Parathyroid adenoma (tissue), 2 donors: Measurements from ENCODE around the gene SGMS1.
"Not testable (repeated sequence)": the region's sequence is repeated elsewhere in the genome, so short reads cannot be mapped to it uniquely, and the experiment has no call there.

Experiments
- H2AFZ ChIP-seq: fragments of 300-600 bp; sonication (generic); one replicate; pipeline ENCODE4 v1.7.0; 2017; ENCODE audit warnings: antibody characterized with exemption, mild to moderate bottlenecking
- H3K27ac ChIP-seq: fragments of 300-600 bp; sonication (generic); one replicate; pipeline ENCODE4 v1.7.0; 2017
- H3K27me3 ChIP-seq: fragments of 300-600 bp; sonication (generic); one replicate; pipeline ENCODE4 v1.7.0; 2017; ENCODE audit warnings: low read length; ENCODE audit not compliant: control insufficient read depth, insufficient read depth
- H3K36me3 ChIP-seq: fragments of 300-600 bp; sonication (generic); one replicate; pipeline ENCODE4 v1.7.0; 2017; ENCODE audit warnings: low read length; ENCODE audit not compliant: control insufficient read depth, insufficient read depth
- H3K4me1 ChIP-seq: fragments of 300-600 bp; sonication (generic); one replicate; pipeline ENCODE4 v1.7.0; 2017; ENCODE audit warnings: control low read depth
- H3K4me2 ChIP-seq: fragments of 300-600 bp; sonication (generic); one replicate; pipeline ENCODE4 v1.7.0; 2017; ENCODE audit warnings: low read length
- H3K4me3 ChIP-seq: fragments of 300-600 bp; sonication (generic); one replicate; pipeline ENCODE4 v1.7.0; 2017; ENCODE audit warnings: low read depth, low read length
- H3K79me2 ChIP-seq: fragments of 300-600 bp; sonication (generic); one replicate; pipeline ENCODE4 v1.7.0; 2017; ENCODE audit warnings: control low read depth
- H3K9ac ChIP-seq: fragments of 300-600 bp; sonication (generic); one replicate; pipeline ENCODE4 v1.7.0; 2017; ENCODE audit warnings: mild to moderate bottlenecking
- H3K9me3 ChIP-seq: fragments of 300-600 bp; sonication (generic); one replicate; pipeline ENCODE4 v1.7.0; 2017; ENCODE audit warnings: low read length; ENCODE audit not compliant: control insufficient read depth
- TF ChIP-seq, protein P1 (sequence below): fragments of 300-600 bp; sonication (generic); IDR thresholded peaks from one replicate; pipeline ENCODE4 v1.7.0; 2017; ENCODE audit warnings: antibody characterized with exemption, mild to moderate bottlenecking
- donor health status: primary hyperparathyroidism.

SGMS1 gene

DNA sequence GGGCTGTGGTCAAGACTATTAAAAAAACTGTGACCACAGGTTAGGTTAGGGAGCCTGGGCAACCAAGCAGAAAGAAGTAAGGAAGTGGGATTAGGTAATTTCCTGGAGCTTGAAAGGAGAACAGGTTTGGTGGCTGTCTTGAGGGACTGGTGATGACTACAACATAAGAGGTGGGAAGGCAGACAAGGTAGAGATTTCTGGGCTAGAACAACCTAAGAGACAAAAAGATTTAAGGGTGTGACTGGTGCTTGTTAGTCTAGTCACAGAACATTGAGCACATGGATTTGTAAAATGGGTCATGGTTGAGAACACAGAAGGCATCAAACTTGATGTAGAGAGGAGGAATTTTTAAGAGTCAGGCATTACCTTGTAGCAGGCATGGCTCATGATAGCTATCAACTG, 248.7 kb downstream of the SGMS1 start:
- Histone ChIP-seq H3K27ac (no peak overlapping the region), H3K4me3 (no peak overlapping the region), H2AFZ (no peak overlapping the region), H3K4me1 (peaks cover 9% of the 10 kb centered on the region), H3K27me3 (no peaks in the 10 kb centered on the region), H3K9me3 (no peaks in the 10 kb centered on the region), H3K79me2 (peaks cover 51% of the 10 kb centered on the region), H3K4me2 (no peak overlapping the region), H3K36me3 (no peaks in the 10 kb centered on the region), H3K9ac (no peak overlapping the region)
- TF ChIP-seq, protein P1, sequence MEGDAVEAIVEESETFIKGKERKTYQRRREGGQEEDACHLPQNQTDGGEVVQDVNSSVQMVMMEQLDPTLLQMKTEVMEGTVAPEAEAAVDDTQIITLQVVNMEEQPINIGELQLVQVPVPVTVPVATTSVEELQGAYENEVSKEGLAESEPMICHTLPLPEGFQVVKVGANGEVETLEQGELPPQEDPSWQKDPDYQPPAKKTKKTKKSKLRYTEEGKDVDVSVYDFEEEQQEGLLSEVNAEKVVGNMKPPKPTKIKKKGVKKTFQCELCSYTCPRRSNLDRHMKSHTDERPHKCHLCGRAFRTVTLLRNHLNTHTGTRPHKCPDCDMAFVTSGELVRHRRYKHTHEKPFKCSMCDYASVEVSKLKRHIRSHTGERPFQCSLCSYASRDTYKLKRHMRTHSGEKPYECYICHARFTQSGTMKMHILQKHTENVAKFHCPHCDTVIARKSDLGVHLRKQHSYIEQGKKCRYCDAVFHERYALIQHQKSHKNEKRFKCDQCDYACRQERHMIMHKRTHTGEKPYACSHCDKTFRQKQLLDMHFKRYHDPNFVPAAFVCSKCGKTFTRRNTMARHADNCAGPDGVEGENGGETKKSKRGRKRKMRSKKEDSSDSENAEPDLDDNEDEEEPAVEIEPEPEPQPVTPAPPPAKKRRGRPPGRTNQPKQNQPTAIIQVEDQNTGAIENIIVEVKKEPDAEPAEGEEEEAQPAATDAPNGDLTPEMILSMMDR, result no peak

DNA sequence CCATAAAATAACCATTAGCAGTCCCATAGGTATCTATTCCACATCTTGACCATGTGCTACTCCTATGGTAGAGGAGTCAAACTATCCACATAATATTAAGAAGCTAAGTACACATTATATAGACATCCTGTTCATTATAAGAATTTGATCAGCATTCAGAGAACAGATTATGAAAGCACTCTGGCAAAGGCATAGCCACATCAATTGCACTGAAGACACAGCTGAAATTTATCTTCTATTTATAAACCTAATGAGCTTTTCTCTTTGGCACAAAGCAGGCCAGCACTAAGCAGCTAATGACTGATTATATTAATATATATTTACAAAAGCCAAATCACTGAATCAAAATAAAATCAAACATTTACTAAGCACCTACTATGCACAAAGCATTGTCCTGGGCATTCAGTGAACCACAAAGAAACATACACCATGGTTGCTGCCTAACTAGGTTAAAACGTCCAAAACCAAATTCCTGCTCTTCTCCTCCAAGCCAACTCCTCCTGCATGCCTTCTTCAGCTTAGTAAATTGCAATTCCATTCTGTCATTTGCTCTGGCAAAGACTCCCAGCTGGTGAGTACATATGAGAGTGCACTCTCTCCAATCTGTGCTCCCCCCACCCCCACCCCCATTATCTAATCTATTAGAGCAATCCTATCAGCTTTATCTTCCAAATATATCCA, 249.8 kb downstream of the SGMS1 start:
- no peak overlapping the region for H3K9ac ChIP-seq
- no peak overlapping the region for H3K27ac ChIP-seq
- TF ChIP-seq, protein P1, result no peak
- no peaks in the 10 kb centered on the region for H3K36me3 ChIP-seq
- no peaks in the 10 kb centered on the region for H3K9me3 ChIP-seq
- no peak overlapping the region for H2AFZ ChIP-seq
- no peak overlapping the region for H3K4me2 ChIP-seq
- no peak overlapping the region for H3K4me3 ChIP-seq
- H3K4me1 ChIP-seq, result peaks cover 9% of the 10 kb centered on the region
- no peaks in the 10 kb centered on the region for H3K27me3 ChIP-seq
- H3K79me2 ChIP-seq, result peaks cover 47% of the 10 kb centered on the region

DNA sequence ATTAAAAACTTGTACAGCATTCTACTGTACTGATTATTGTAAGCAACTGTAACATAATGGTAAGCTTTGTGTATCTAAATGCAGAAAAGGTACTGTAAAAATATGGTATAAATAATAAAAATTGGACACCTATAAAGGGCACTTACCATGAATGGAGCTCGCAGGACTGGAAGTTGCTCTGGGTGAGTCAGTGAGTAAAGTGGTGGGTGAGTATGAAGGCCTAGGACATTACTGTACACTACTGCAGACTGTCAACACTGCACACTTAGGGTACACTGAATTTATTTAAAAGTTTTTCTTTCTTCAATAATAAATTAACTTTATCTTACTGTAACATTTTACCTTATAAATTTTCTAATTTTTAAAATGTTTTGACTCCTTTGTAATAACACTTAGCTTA, 253.8 kb downstream of the SGMS1 start:
- Histone ChIP-seq H2AFZ (no peak overlapping the region), H3K36me3 (no peaks in the 10 kb centered on the region), H3K4me1 (peaks cover 4% of the 10 kb centered on the region), H3K27ac (no peak overlapping the region), H3K9me3 (no peaks in the 10 kb centered on the region), H3K79me2 (peaks cover 21% of the 10 kb centered on the region), H3K4me3 (no peak overlapping the region), H3K27me3 (no peaks in the 10 kb centered on the region), H3K4me2 (no peak overlapping the region), H3K9ac (no peak overlapping the region)
- TF ChIP-seq, protein P1, result no peak

DNA sequence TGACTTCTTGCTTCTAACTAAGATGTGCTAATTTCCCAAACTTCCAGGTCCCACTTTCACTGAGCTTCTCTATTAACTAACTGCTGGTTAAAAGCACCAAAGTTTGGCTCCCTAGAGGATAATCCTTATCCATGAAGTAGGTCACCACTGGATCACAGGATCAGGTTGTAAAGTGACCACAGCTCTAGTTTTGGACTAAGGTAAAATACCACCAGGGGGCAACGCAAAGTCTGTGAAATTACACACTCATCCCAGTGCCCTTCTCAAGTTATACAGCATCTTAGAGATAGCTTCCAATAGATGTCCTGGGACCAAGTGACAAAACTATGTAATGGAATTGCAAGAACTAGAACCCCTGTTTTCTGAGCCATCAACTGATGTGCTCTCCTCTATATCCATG, 256.0 kb downstream of the SGMS1 start:
- no peaks in the 10 kb centered on the region for H3K27me3 ChIP-seq
- no peak overlapping the region for H2AFZ ChIP-seq
- H3K9ac ChIP-seq, result no peak overlapping the region
- H3K4me1 ChIP-seq, result no peaks in the 10 kb centered on the region
- no peak overlapping the region for H3K4me3 ChIP-seq
- no peaks in the 10 kb centered on the region for H3K9me3 ChIP-seq
- no peak overlapping the region for H3K4me2 ChIP-seq
- H3K79me2 ChIP-seq, result peaks cover 20% of the 10 kb centered on the region
- H3K36me3 ChIP-seq, result no peaks in the 10 kb centered on the region
- TF ChIP-seq, protein P1, result peak; percentile 36
- H3K27ac ChIP-seq, result no peak overlapping the region

DNA sequence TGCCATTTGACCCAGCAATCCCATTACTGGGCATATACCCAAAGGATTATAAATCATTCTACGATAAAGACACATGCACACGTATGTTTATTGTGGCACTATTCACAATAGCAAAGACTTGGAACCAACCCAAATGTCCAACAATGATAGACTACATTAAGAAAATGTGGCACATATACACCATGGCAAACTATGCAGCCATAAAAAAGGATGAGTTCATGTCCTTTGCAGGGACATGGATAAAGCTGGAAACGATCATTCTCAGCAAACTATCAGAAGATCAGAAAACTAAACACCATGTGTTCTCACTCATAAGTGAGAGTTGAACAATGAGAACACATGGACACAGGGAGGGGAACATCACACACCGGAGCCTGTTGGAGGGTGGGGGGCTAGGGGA, 257.3 kb downstream of the SGMS1 start:
- not testable (repeated sequence) for H3K4me1 ChIP-seq, H3K27me3 ChIP-seq, H3K4me3 ChIP-seq, H3K9me3 ChIP-seq, H3K9ac ChIP-seq, H2AFZ ChIP-seq, H3K4me2 ChIP-seq, H3K27ac ChIP-seq, H3K36me3 ChIP-seq
- H3K79me2 ChIP-seq, result peaks cover 12% of the 10 kb centered on the region

DNA sequence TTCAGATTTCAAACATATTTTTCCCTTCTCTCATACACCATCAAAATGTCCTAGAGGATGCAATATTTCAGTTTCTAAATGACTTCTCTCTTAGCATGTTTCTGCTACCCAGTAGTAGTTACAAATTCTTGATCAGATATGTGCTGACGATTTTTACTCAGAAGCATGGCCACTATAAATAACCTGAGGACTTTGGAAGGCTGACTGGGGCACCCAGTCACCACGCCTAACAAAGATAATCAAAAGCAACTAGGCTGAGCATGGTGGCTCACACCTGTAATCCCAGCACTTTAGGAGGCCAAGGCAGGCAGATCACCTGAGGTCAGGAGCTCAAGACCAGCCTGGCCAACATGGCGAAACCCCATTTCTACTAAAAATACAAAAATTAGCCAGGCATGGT, 259.0 kb downstream of the SGMS1 start:
- H3K27me3 ChIP-seq, H3K36me3 ChIP-seq, H3K4me2 ChIP-seq, H2AFZ ChIP-seq, H3K27ac ChIP-seq, H3K79me2 ChIP-seq, H3K4me3 ChIP-seq, H3K4me1 ChIP-seq, H3K9me3 ChIP-seq, H3K9ac ChIP-seq: not testable (repeated sequence)
